ENCODE measurements around the gene ARRB1. TPM values are rescaled to one million over a fixed set of nuclear protein-coding genes. Genes with fewer than 3 reads are reported as not detected.
A peak's percentile ranks its signal among the peaks of the same experiment; 100 is the strongest.
"Not testable (repeated sequence)": the region's sequence is repeated elsewhere in the genome, so short reads cannot be mapped to it uniquely, and the experiment has no call there.

The ARRB1 gene
- total RNA-seq, 1 donor: 195 TPM

GRCh38 chr11:75373201-75373600 lies 21.7 kb upstream of the ARRB1 start:
- no peak for DNase-seq (ENCODE audit: low read depth in 2 of 3, low spot score in 2 of 3)

GRCh38 chr11:75371949-75372876 lies 20.8 kb upstream of the ARRB1 start:
- DNase-seq (ENCODE audit: low read depth in 2 of 3, low spot score in 2 of 3): no peak

GRCh38 chr11:75369560-75370255 lies 18.2 kb upstream of the ARRB1 start:
- peak in 2 of 3 donors; percentile 78 to 89 for DNase-seq (ENCODE audit: low read depth in 2 of 3, low spot score in 2 of 3)

GRCh38 chr11:75366826-75367225 lies 15.4 kb upstream of the ARRB1 start:
- not testable (repeated sequence) for DNase-seq (ENCODE audit: low read depth in 2 of 3, low spot score in 2 of 3)

- peak in 2 of 3 donors; percentile 37 to 61 for DNase-seq (ENCODE audit: low read depth in 2 of 3, low spot score in 2 of 3)
Observed at GRCh38 chr11:75365711-75366181, 14.3 kb upstream of the ARRB1 start.

- not testable (repeated sequence) for DNase-seq (ENCODE audit: low read depth in 2 of 3, low spot score in 2 of 3)
Observed at GRCh38 chr11:75362285-75362684, 10.8 kb upstream of the ARRB1 start.

GRCh38 chr11:75356613-75357012 lies 5.2 kb upstream of the ARRB1 start:
- no peak for DNase-seq (ENCODE audit: low read depth in 2 of 3, low spot score in 2 of 3)

GRCh38 chr11:75355051-75355450 lies 3.6 kb upstream of the ARRB1 start:
- no peak for DNase-seq (ENCODE audit: low read depth in 2 of 3, low spot score in 2 of 3)

- DNase-seq (ENCODE audit: low read depth in 2 of 3, low spot score in 2 of 3): no peak
Observed at GRCh38 chr11:75352588-75353206, 1.2 kb upstream of the ARRB1 start.

- DNase-seq (ENCODE audit: low read depth in 2 of 3, low spot score in 2 of 3): peak; percentile 49 to 80 (median 80)
Observed at GRCh38 chr11:75351791-75352587, 528 bp upstream of the ARRB1 start.

GRCh38 chr11:75350743-75351540 lies 519 bp downstream of the ARRB1 start:
- peak in 2 of 3 donors; percentile 49 to 69 for DNase-seq (ENCODE audit: low read depth in 2 of 3, low spot score in 2 of 3)

GRCh38 chr11:75350122-75350742 lies 1.2 kb downstream of the ARRB1 start:
- DNase-seq (ENCODE audit: low read depth in 2 of 3, low spot score in 2 of 3): no peak

GRCh38 chr11:75349521-75350116 lies 1.8 kb downstream of the ARRB1 start:
- DNase-seq (ENCODE audit: low read depth in 2 of 3, low spot score in 2 of 3): no peak

- DNase-seq (ENCODE audit: low read depth in 2 of 3, low spot score in 2 of 3): peak in 1 of 3 donors; percentile 38
Observed at GRCh38 chr11:75347781-75348566, 3.5 kb downstream of the ARRB1 start.

GRCh38 chr11:75346912-75347647 lies 4.4 kb downstream of the ARRB1 start:
- DNase-seq (ENCODE audit: low read depth in 2 of 3, low spot score in 2 of 3): peak in 1 of 3 donors; percentile 46

GRCh38 chr11:75346296-75346695 lies 5.2 kb downstream of the ARRB1 start:
- no peak for DNase-seq (ENCODE audit: low read depth in 2 of 3, low spot score in 2 of 3)
